Mesenchymal stem cell (in vitro differentiated cells and primary cell): ENCODE data around the gene CR1L.
"Not testable (repeated sequence)": the region's sequence is repeated elsewhere in the genome, so short reads cannot be mapped to it uniquely, and the experiment has no call there.

Experiments used
- DNase-seq: peaks from one replicate; pipeline ENCODE4 v3.0.0-alpha.2; 2013
- H2AFZ ChIP-seq: one replicate; pipeline ENCODE4 v1.6.1; 2013; ENCODE audit warnings: low read depth, mild to moderate bottlenecking, control low read depth, inconsistent platforms, low read length, moderate library complexity
- H2AK5ac ChIP-seq: 2 replicates; pipeline ENCODE4 v1.6.1; 2013; ENCODE audit warnings: low read length, moderate library complexity, mild to moderate bottlenecking, inconsistent platforms; ENCODE audit not compliant: severe bottlenecking
- H2BK120ac ChIP-seq: one replicate; pipeline ENCODE4 v1.6.1; 2013; ENCODE audit warnings: low read depth, mild to moderate bottlenecking, inconsistent platforms, low read length, moderate library complexity
- H2BK12ac ChIP-seq, 2 experiments: one replicate each; pipeline ENCODE4 v1.6.1; 2013; ENCODE audit warnings: inconsistent platforms in 2 of 2, low read length in 2 of 2, mild to moderate bottlenecking in 2 of 2, moderate library complexity in 2 of 2, control low read depth in 1 of 2
- H2BK15ac ChIP-seq: one replicate; pipeline ENCODE4 v1.6.1; 2013; ENCODE audit warnings: mild to moderate bottlenecking, low read depth, inconsistent platforms; ENCODE audit not compliant: poor library complexity, severe bottlenecking
- H2BK5ac ChIP-seq: 2 replicates; pipeline ENCODE4 v1.6.1; 2013; ENCODE audit warnings: low read depth, mild to moderate bottlenecking, low read length, control low read depth, inconsistent platforms; ENCODE audit not compliant: poor library complexity, severe bottlenecking
- H3K14ac ChIP-seq, 2 experiments: one replicate each; pipeline ENCODE4 v1.6.1; 2013; ENCODE audit warnings: inconsistent platforms in 2 of 2, low read length in 2 of 2, control low read depth in 1 of 2, mild to moderate bottlenecking in 1 of 2, moderate library complexity in 1 of 2
- H3K18ac ChIP-seq, 2 experiments: one replicate each; pipeline ENCODE4 v1.6.1; 2013; ENCODE audit warnings: inconsistent platforms in 2 of 2, low read length in 2 of 2, control low read depth in 1 of 2, low read depth in 1 of 2, mild to moderate bottlenecking in 1 of 2
- H3K23ac ChIP-seq, 2 experiments: one replicate each; pipeline ENCODE4 v1.6.1; 2013; ENCODE audit warnings: inconsistent platforms in 2 of 2, low read length in 2 of 2, mild to moderate bottlenecking in 2 of 2, moderate library complexity in 2 of 2, control low read depth in 1 of 2
- H3K27ac ChIP-seq: 2 replicates; pipeline ENCODE4 v1.5.1; 2013; ENCODE audit warnings: mild to moderate bottlenecking, moderate library complexity, low read length, control low read depth, inconsistent platforms; ENCODE audit not compliant: poor library complexity, severe bottlenecking
- H3K27me3 ChIP-seq, 2 experiments: 2 replicates each; pipeline versions ENCODE4 v1.6.1 to v1.7.0; 2013; ENCODE audit warnings: low read length in 2 of 2, mild to moderate bottlenecking in 2 of 2, moderate library complexity in 2 of 2, control low read depth in 1 of 2, inconsistent platforms in 1 of 2; ENCODE audit not compliant: control insufficient read depth in 1 of 2, insufficient read depth in 1 of 2
- H3K36me3 ChIP-seq, 2 experiments: 2 replicates each; pipeline versions ENCODE4 v1.6.1 to v1.7.0; 2013; ENCODE audit warnings: low read length in 2 of 2, control low read depth in 1 of 2, inconsistent platforms in 1 of 2, low read depth in 1 of 2, mild to moderate bottlenecking in 1 of 2; ENCODE audit not compliant: insufficient read depth in 2 of 2, control insufficient read depth in 1 of 2
- H3K4ac ChIP-seq, 2 experiments: one replicate each; pipeline ENCODE4 v1.6.1; 2013; ENCODE audit warnings: inconsistent platforms in 2 of 2, low read length in 2 of 2, mild to moderate bottlenecking in 2 of 2, moderate library complexity in 2 of 2, control low read depth in 1 of 2, low read depth in 1 of 2
- H3K4me1 ChIP-seq: 2 replicates; pipeline ENCODE4 v1.6.1; 2013; ENCODE audit warnings: low read depth, low read length, control low read depth; ENCODE audit not compliant: control insufficient read depth, insufficient read depth
- H3K4me2 ChIP-seq: 2 replicates; pipeline ENCODE4 v1.6.1; 2013; ENCODE audit warnings: low read length, mild to moderate bottlenecking, inconsistent platforms; ENCODE audit not compliant: poor library complexity, severe bottlenecking
- H3K4me3 ChIP-seq, 2 experiments: 2 replicates each; pipeline versions ENCODE4 v1.5.1 to v1.7.0; 2013; ENCODE audit warnings: low read length in 2 of 2, mild to moderate bottlenecking in 2 of 2, control low read depth in 1 of 2, low read depth in 1 of 2; ENCODE audit not compliant: insufficient read depth in 1 of 2
- H3K79me1 ChIP-seq: replicated peaks from 2 replicates; pipeline ENCODE4 v1.6.1; 2013; ENCODE audit warnings: mild to moderate bottlenecking, control low read depth, low read length, inconsistent platforms; ENCODE audit not compliant: poor library complexity, severe bottlenecking
- H3K9ac ChIP-seq: 2 replicates; pipeline ENCODE4 v1.7.0; 2013; ENCODE audit warnings: mild to moderate bottlenecking, low read length, moderate library complexity
- H3K9me3 ChIP-seq: 2 replicates; pipeline ENCODE4 v1.7.0; 2013; ENCODE audit warnings: mild to moderate bottlenecking, low read length; ENCODE audit not compliant: control insufficient read depth
- H4K8ac ChIP-seq: one replicate; pipeline ENCODE4 v1.6.1; 2013; ENCODE audit warnings: inconsistent platforms, mild to moderate bottlenecking, low read length, moderate library complexity
- H4K91ac ChIP-seq: one replicate; pipeline ENCODE4 v1.6.1; 2013; ENCODE audit warnings: mild to moderate bottlenecking, low read length, inconsistent platforms
- WGBS: methylation state at CpG from one replicate; pipeline ENCODE4 v1.1.7; 2013; ENCODE audit warnings: mixed read lengths; 5-methylcytosine and 5-hydroxymethylcytosine counted together

CR1L gene

DNA sequence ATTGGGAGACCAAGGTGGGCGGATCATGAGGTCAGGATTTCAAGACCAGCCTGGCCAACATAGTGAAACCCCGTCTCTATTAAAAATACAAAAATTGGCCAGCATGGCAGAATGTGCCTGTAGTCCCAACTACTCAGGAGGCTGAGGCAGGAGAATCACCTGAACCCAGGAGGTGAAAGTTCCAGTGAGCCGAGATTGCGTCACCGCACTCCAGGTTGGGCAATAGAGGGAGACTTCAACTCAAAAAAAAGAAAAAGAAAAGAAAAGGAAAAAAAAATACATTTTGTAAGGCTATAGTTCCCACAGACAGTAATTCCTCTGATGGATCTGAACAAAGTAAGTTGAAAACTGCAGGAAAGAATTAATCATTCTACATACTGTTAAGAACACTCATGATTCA is 58.8 kb downstream of the CR1L start:
- Histone ChIP-seq H2BK15ac (no peak overlapping the region), H2BK12ac (no peak overlapping the region), H3K14ac (no peak overlapping the region), H3K4me3 (no peak overlapping the region), H3K4ac (no peak overlapping the region), H4K91ac (no peak overlapping the region), H2AFZ (no peak overlapping the region), H3K18ac (no peak overlapping the region), H4K8ac (no peak overlapping the region), H3K79me1 (no peaks in the 10 kb centered on the region), H2BK120ac (no peak overlapping the region), H3K27me3 (no peaks in the 10 kb centered on the region), H2BK5ac (no peak overlapping the region), H3K36me3 (no peaks in the 10 kb centered on the region), H3K9ac (no peak overlapping the region), H3K4me1 (peaks cover 1% of the 10 kb centered on the region), H3K27ac (no peak overlapping the region), H2AK5ac (no peak overlapping the region), H3K4me2 (no peak overlapping the region), H3K9me3 (no peaks in the 10 kb centered on the region), H3K23ac (no peak overlapping the region)
- no peak for DNase-seq
- 100% methylated on average over 3 of the region's 5 CpGs for WGBS

DNA sequence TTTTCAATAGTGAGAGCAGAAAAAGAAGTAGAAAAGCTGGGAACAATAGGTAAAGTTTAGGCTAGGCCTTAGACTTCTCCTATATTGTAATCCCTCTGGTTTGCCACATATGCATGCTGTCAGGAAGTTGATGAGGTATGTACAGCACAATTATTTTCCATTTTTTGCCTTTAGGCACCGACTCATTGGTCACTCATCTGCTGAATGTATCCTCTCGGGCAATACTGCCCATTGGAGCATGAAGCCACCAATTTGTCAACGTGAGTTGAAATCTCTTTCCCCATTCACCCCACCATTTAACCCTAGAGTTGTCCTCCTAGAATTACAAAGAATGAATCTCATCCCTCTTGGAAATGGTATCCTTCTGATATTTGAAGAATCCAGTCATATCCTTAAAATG is 63.1 kb downstream of the CR1L start:
- not testable (repeated sequence) for H3K27me3 ChIP-seq, H2AK5ac ChIP-seq, H2BK15ac ChIP-seq, H3K9me3 ChIP-seq, H2BK12ac ChIP-seq, H3K4me1 ChIP-seq, DNase-seq, H2AFZ ChIP-seq, H3K27ac ChIP-seq, H4K91ac ChIP-seq, H2BK5ac ChIP-seq, H3K18ac ChIP-seq, H3K79me1 ChIP-seq, H2BK120ac ChIP-seq, H3K23ac ChIP-seq, H3K4me3 ChIP-seq, H3K4ac ChIP-seq, H4K8ac ChIP-seq, H3K4me2 ChIP-seq, H3K14ac ChIP-seq, H3K36me3 ChIP-seq
- WGBS = 83% methylated on average over 3 of the region's 3 CpGs
- H3K9ac ChIP-seq = peak overlapping the region; percentile 68

DNA sequence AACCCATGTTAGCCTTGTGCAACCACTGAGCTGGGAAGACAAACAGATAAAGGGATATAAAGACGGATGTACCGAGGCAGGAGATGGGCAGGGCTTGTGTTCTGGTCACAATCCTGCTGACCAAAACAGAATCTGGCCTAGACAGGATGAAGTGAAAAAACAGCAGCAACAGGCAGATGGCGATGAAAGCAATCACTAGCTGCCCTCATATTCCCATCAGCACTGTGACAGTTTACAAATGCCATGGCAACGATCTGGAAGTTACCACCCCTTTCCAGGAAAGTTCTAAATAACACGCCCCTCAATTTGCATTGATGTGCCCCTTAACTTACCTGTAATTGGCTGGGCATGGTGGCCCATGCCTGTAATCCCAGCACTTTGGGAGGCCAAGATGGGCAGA is 66.4 kb downstream of the CR1L start:
- Histone ChIP-seq H3K27ac (no peak overlapping the region), H3K27me3 (no peaks in the 10 kb centered on the region), H4K8ac (no peak overlapping the region), H3K9me3 (no peaks in the 10 kb centered on the region), H2AFZ (no peak overlapping the region), H2BK120ac (no peak overlapping the region), H3K4ac (no peak overlapping the region), H4K91ac (no peak overlapping the region), H2BK15ac (no peak overlapping the region), H3K4me3 (no peak overlapping the region), H3K4me2 (no peak overlapping the region), H3K18ac (no peak overlapping the region), H3K79me1 (no peaks in the 10 kb centered on the region), H3K36me3 (no peaks in the 10 kb centered on the region), H3K14ac (no peak overlapping the region), H3K4me1 (peaks cover 1% of the 10 kb centered on the region), H2BK12ac (no peak overlapping the region), H3K23ac (no peak overlapping the region), H3K9ac (no peak overlapping the region), H2AK5ac (no peak overlapping the region), H2BK5ac (no peak overlapping the region)
- peak; percentile 45 for DNase-seq
- WGBS = 78% methylated on average over 5 of the region's 5 CpGs

DNA sequence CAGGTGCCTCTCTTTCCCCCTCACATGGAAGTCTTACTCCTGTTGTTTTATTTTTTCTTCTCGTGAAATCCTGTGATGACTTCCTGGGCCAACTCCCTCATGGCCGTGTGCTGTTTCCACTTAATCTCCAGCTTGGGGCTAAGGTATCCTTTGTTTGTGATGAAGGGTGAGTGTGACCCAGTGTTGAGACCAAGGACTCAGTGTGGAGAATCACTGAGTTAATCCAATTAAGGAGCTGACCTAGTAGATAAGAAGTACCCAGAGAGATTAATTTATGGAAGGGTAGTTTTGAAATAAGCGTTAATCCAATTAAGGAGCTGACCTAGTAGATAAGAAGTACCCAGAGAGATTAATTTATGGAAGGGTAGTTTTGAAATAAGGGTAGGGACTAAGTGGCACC is 67.8 kb downstream of the CR1L start:
- not testable (repeated sequence) for DNase-seq, H3K27ac ChIP-seq, H3K4me1 ChIP-seq, H3K4ac ChIP-seq, H2AK5ac ChIP-seq, H3K79me1 ChIP-seq, H4K91ac ChIP-seq, H2BK5ac ChIP-seq, H3K23ac ChIP-seq, H3K9ac ChIP-seq, H3K14ac ChIP-seq, H3K27me3 ChIP-seq, H4K8ac ChIP-seq, H2BK12ac ChIP-seq, H3K9me3 ChIP-seq, H3K4me2 ChIP-seq, H2BK15ac ChIP-seq, H3K4me3 ChIP-seq, H3K36me3 ChIP-seq, H3K18ac ChIP-seq, H2AFZ ChIP-seq, H2BK120ac ChIP-seq
- 56% methylated on average over 3 of the region's 3 CpGs for WGBS
